GM12864 (cell line): ENCODE data around the gene SIRPB2.

Experiments used
- DNase-seq: peaks from one replicate; pipeline ENCODE4 v3.0.0-alpha.2; 2011; ENCODE audit warnings: low read depth
- H3K4me3 ChIP-seq: 2 replicates; pipeline ENCODE4 v1.5.1; 2011; ENCODE audit warnings: mild to moderate bottlenecking, low read depth, low read length, control low read depth
- CTCF ChIP-seq: IDR thresholded peaks from 2 replicates; pipeline ENCODE4 v1.5.1; 2011; ENCODE audit warnings: low read depth, mild to moderate bottlenecking, moderate library complexity, low read length, control low read depth, inconsistent platforms; ENCODE audit errors: missing control alignments

The SIRPB2 gene

GRCh38 chr20:1472556-1473245, 18.5 kb downstream of the SIRPB2 start:
- no peak for TF ChIP-seq CTCF
- H3K4me3 ChIP-seq: no peak overlapping the region
- no peak for DNase-seq

GRCh38 chr20:1471242-1471641, 20.0 kb downstream of the SIRPB2 start:
- TF ChIP-seq CTCF: no peak
- H3K4me3 ChIP-seq: no peak overlapping the region
- no peak for DNase-seq

- DNase-seq: peak; percentile 44
- TF ChIP-seq CTCF: peak; percentile 79
- H3K4me3 ChIP-seq: no peak overlapping the region
Observed at GRCh38 chr20:1469925-1470571, 21.2 kb downstream of the SIRPB2 start.

GRCh38 chr20:1469306-1469905, 21.8 kb downstream of the SIRPB2 start:
- no peak overlapping the region for H3K4me3 ChIP-seq
- DNase-seq: no peak
- no peak for TF ChIP-seq CTCF

- no peak overlapping the region for H3K4me3 ChIP-seq
- TF ChIP-seq CTCF: no peak
- no peak for DNase-seq
Observed at GRCh38 chr20:1468117-1468624, 23.0 kb downstream of the SIRPB2 start.

GRCh38 chr20:1467355-1468116, 23.7 kb downstream of the SIRPB2 start:
- no peak for DNase-seq
- no peak for TF ChIP-seq CTCF
- H3K4me3 ChIP-seq: no peak overlapping the region; the same call in 1 of the 2 replicates
